Left renal pelvis (tissue), 4 donors: ENCODE data around the gene GPHN. TPM values are rescaled to one million over a fixed set of nuclear protein-coding genes. Genes with fewer than 3 reads are reported as not detected.
A peak's percentile ranks its signal among the peaks of the same experiment; 100 is the strongest.

Experiments
- DNase-seq, 4 donors: peaks; one replicate each; pipeline ENCODE4 v3.0.0-alpha.2; 2013; ENCODE audit warnings: low read depth in 4 of 4, low spot score in 3 of 4
- polyA plus RNA-seq, 4 donors: library from polyadenylated mRNA; unstranded; fragments of 120-200 nt; gene quantifications; one replicate each; pipeline ENCODE4 v1.2.1, GENCODE V29; 2013; ENCODE audit not compliant: insufficient read length in 4 of 4

Gene GPHN
- polyA plus RNA-seq, 4 donors, result 21.1 to 82.0 (median 66.4) TPM

GRCh38 chr14:67131691-67132090 is 623.7 kb downstream of the GPHN start:
- no peak for DNase-seq

GRCh38 chr14:67133144-67133543 is 625.2 kb downstream of the GPHN start:
- DNase-seq, result no peak

- no peak for DNase-seq
Measured at GRCh38 chr14:67133595-67134441, 625.9 kb downstream of the GPHN start.

- no peak for DNase-seq
Measured at GRCh38 chr14:67137744-67138371, 629.9 kb downstream of the GPHN start.

- no peak for DNase-seq
Measured at GRCh38 chr14:67140556-67140955, 632.6 kb downstream of the GPHN start.

- no peak for DNase-seq
Measured at GRCh38 chr14:67141146-67141900, 633.4 kb downstream of the GPHN start.

- DNase-seq, result no peak
Measured at GRCh38 chr14:67151082-67151666, 643.2 kb downstream of the GPHN start.

- DNase-seq, result no peak
Measured at GRCh38 chr14:67158566-67158965, 650.6 kb downstream of the GPHN start.

- no peak for DNase-seq
Measured at GRCh38 chr14:67162385-67162784, 654.4 kb downstream of the GPHN start.

- peak in 2 of 4 donors; percentile 12 to 16 for DNase-seq
Measured at GRCh38 chr14:67166450-67166853, 658.5 kb downstream of the GPHN start.

- DNase-seq, result no peak
Measured at GRCh38 chr14:67167420-67168109, 659.6 kb downstream of the GPHN start.

GRCh38 chr14:67168110-67168441 is 660.1 kb downstream of the GPHN start:
- DNase-seq, result no peak

- no peak for DNase-seq
Measured at GRCh38 chr14:67170660-67171059, 662.7 kb downstream of the GPHN start.

- no peak for DNase-seq
Measured at GRCh38 chr14:67172056-67172455, 664.1 kb downstream of the GPHN start.

GRCh38 chr14:67172520-67172919 is 664.6 kb downstream of the GPHN start:
- no peak for DNase-seq

- no peak for DNase-seq
Measured at GRCh38 chr14:67173719-67174118, 665.8 kb downstream of the GPHN start.

GRCh38 chr14:67186172-67186768 is 678.3 kb downstream of the GPHN start:
- DNase-seq, result no peak

- DNase-seq, result no peak
Measured at GRCh38 chr14:67186789-67187584, 679.0 kb downstream of the GPHN start.

GRCh38 chr14:67187826-67188225 is 679.9 kb downstream of the GPHN start:
- no peak for DNase-seq
